K562 (cell line): Measurements from ENCODE around the gene SDK1. TPM values are rescaled to one million over a fixed set of nuclear protein-coding genes. Genes with fewer than 3 reads are reported as not detected.

Source experiments
- ATAC-seq: fragments of 200-7000 bp; cut with Tn5 transposase; 3 replicates; pipeline ENCODE4 v1.9.1; 2020; ENCODE audit warnings: moderate library complexity
- BruUV-seq: library from RNA; stranded (reverse); fragments of 400-500 nt; replicated peaks from 2 replicates; lab custom pipeline; 2021; lab: Mats Ljungman, UMichigan
- CTCF ChIA-PET: fragments of 300-600 bp; formaldehyde crosslinking; extraction: SDS; loops from one replicate; lab custom pipeline; 2021; ENCODE audit warnings: low intra/inter-chr PET ratio; lab: Yijun Ruan, JAX
- POLR2A ChIA-PET: fragments of 300-600, 350-650 bp; sonication (Branson Sonifier 250); formaldehyde crosslinking; extraction: SDS; loops from one replicate; lab custom pipeline; 2021; ENCODE audit warnings: antibody characterized with exemption, inconsistent platforms; lab: Yijun Ruan, JAX
- DNase-seq, 4 experiments: peaks; one replicate each; pipeline versions ENCODE4 v3.0.0 to v3.0.0-alpha.2; 2011 to 2018; ENCODE audit warnings: low spot score in 3 of 4, mixed read lengths in 3 of 4; ENCODE audit errors: extremely low read depth in 1 of 4
- FAIRE-seq: peaks from 2 replicates; lab custom pipeline; 2011; peaks lifted over from hg19 to GRCh38; lab: Jason Lieb, UNC
- H2AFZ ChIP-seq: 2 replicates; pipeline ENCODE4 v1.6.0; 2011; ENCODE audit warnings: low read depth, low read length, control low read depth, inconsistent platforms
- H3K27ac ChIP-seq: fragments of 200-600 bp; 3 replicates; pipeline ENCODE4 v1.8.0; 2011; ENCODE audit warnings: low read depth, mild to moderate bottlenecking, control low read depth, inconsistent platforms, low read length, moderate library complexity, mixed read lengths; ENCODE audit errors: extremely low read depth
- H3K27me3 ChIP-seq, 2 experiments: fragments of 300-600 bp in 1 of 2; 2 replicates in 1 of 2; 3 replicates in 1 of 2; pipeline versions ENCODE4 v1.6.0 to v1.8.0; 2011; ENCODE audit warnings: inconsistent platforms in 2 of 2, low read length in 2 of 2, mild to moderate bottlenecking in 1 of 2, mixed read lengths in 1 of 2, moderate library complexity in 1 of 2; ENCODE audit not compliant: control insufficient read depth in 2 of 2, insufficient read depth in 2 of 2
- H3K36me3 ChIP-seq: fragments of 300-600 bp; 3 replicates; pipeline ENCODE4 v1.8.0; 2011; ENCODE audit warnings: mild to moderate bottlenecking, low read length, inconsistent platforms; ENCODE audit not compliant: control insufficient read depth, insufficient read depth
- H3K4me1 ChIP-seq, 2 experiments: fragments of 200-600 bp in 1 of 2; replicated peaks in 1 of 2; 2 replicates in 1 of 2; 3 replicates in 1 of 2; pipeline versions ENCODE4 v1.5.1 to v1.8.0; 2011; ENCODE audit warnings: inconsistent platforms in 2 of 2, low read length in 2 of 2, mild to moderate bottlenecking in 1 of 2, mixed read lengths in 1 of 2, moderate library complexity in 1 of 2; ENCODE audit not compliant: control insufficient read depth in 2 of 2, insufficient read depth in 2 of 2
- H3K4me2 ChIP-seq: 2 replicates; pipeline ENCODE4 v1.6.1; 2011; ENCODE audit warnings: low read length, control low read depth, inconsistent platforms, mixed read lengths; ENCODE audit not compliant: insufficient read depth
- H3K4me3 ChIP-seq: fragments of 200-600 bp; sonication (generic), shearing (Covaris generic); 2 replicates; pipeline ENCODE4 v1.5.1; 2016; ENCODE audit warnings: control low read depth, inconsistent platforms
- H3K79me2 ChIP-seq: fragments of 200-600 bp; 3 replicates; pipeline ENCODE4 v1.8.0; 2011; ENCODE audit warnings: low read length, inconsistent platforms; ENCODE audit not compliant: control insufficient read depth, insufficient read depth
- H3K9ac ChIP-seq, 2 experiments: 2 replicates each; pipeline versions ENCODE4 v1.6.0 to v1.6.1; 2011; ENCODE audit warnings: low read depth in 2 of 2, low read length in 2 of 2, control low read depth in 1 of 2, inconsistent platforms in 1 of 2, mild to moderate bottlenecking in 1 of 2, mixed read lengths in 1 of 2; ENCODE audit not compliant: insufficient read depth in 1 of 2
- H3K9me1 ChIP-seq: one replicate; pipeline ENCODE4 v1.6.0; 2011; ENCODE audit warnings: inconsistent platforms, mild to moderate bottlenecking, low read length, moderate library complexity; ENCODE audit not compliant: control insufficient read depth, insufficient read depth
- H3K9me3 ChIP-seq: replicated peaks from 2 replicates; pipeline ENCODE4 v1.5.1; 2011; ENCODE audit warnings: low read depth, low read length, inconsistent platforms; ENCODE audit not compliant: control insufficient read depth, insufficient read depth
- H4K20me1 ChIP-seq: replicated peaks from 2 replicates; pipeline ENCODE4 v1.6.1; 2011; ENCODE audit warnings: low read length, inconsistent platforms, mixed read lengths; ENCODE audit not compliant: control insufficient read depth, insufficient read depth
- CREM ChIP-seq: IDR thresholded peaks from 2 replicates; pipeline ENCODE4 v1.6.1; 2014; ENCODE audit warnings: antibody characterized with exemption, low read depth
- EHMT2 ChIP-seq: fragments of 450-650 bp; IDR thresholded peaks from 2 replicates; pipeline ENCODE4 v1.6.1; 2018; ENCODE audit warnings: antibody characterized with exemption
- ELF1 ChIP-seq: fragments of 200-800 bp; sonication (Bioruptor generic); IDR thresholded peaks from 2 replicates; pipeline ENCODE4 v1.6.1; 2016; ENCODE audit warnings: missing genetic modification characterization, missing compliant biosample characterization
- FOXK1 ChIP-seq: sonication (generic); formaldehyde crosslinking; IDR thresholded peaks from 2 replicates; pipeline ENCODE4 v1.8.0; 2022; ENCODE audit warnings: missing genetic modification reagents, mild to moderate bottlenecking, borderline replicate concordance
- HDAC2 ChIP-seq: fragments of 450-650 bp; IDR thresholded peaks from 2 replicates; pipeline ENCODE4 v1.6.1; 2016; ENCODE audit warnings: mild to moderate bottlenecking
- MAFG ChIP-seq: fragments of 450-650 bp; conservative IDR thresholded peaks from 2 replicates; pipeline ENCODE4 v1.6.1; 2016; ENCODE audit warnings: missing genetic modification characterization, missing compliant biosample characterization
- NEUROD1 ChIP-seq: fragments of 150-350 bp; IDR thresholded peaks from 2 replicates; pipeline ENCODE4 v1.6.1; 2014; ENCODE audit warnings: borderline replicate concordance, low read length, low read depth; ENCODE audit not compliant: partially characterized antibody
- POLR2AphosphoS5 ChIP-seq: IDR thresholded peaks from 2 replicates; pipeline ENCODE4 v1.6.1; 2011; ENCODE audit warnings: mild to moderate bottlenecking, low read depth, low read length, moderate library complexity; ENCODE audit not compliant: control insufficient read depth, insufficient read depth
- ZNF274 ChIP-seq: IDR thresholded peaks from 2 replicates; pipeline ENCODE4 v1.6.1; 2011; ENCODE audit warnings: low read depth, mild to moderate bottlenecking, low read length, moderate library complexity, borderline replicate concordance
- WGBS: fragments of 100-300 bp; shearing (Covaris generic); methylation state at CpG from one replicate; pipeline ENCODE4 v1.1.6; 2016; ENCODE audit warnings: low coverage, mixed read lengths; ENCODE audit not compliant: insufficient coverage; ENCODE audit errors: missing lambda C conversion rate; 5-methylcytosine and 5-hydroxymethylcytosine counted together
- in situ Hi-C: fragments of 300-500 bp; cut with MboI; formaldehyde crosslinking; loops from 4 replicates; pipeline ENCODE4 v1.15.0; 2018; ENCODE audit warnings: inconsistent platforms, mixed read lengths
- intact Hi-C: fragments of 100-400 bp; cut with micrococcal nuclease; formaldehyde crosslinking; loops from 2 replicates; pipeline ENCODE4 v1.14.2; 2022
- polyA plus RNA-seq, 8 experiments: library from polyadenylated mRNA; depleted of rRNA in 4 of 8; stranded (reverse) in 5 of 8; unstranded in 3 of 8; fragments of >200 nt; fragmentation: Nextera tagmentation in 2 of 8; fragmentation: Illumina TruSeq in 1 of 8; extraction: Ambion mirVana in 2 of 8; extraction: Trizol in 1 of 8; gene quantifications; 2 replicates each; pipeline versions ENCODE4 v1.2.1 to v1.2.3, GENCODE V29; 2011 to 2014; ENCODE audit warnings: inconsistent platforms in 1 of 8, missing spikeins in 1 of 8
- total RNA-seq, 7 experiments: library from RNA; depleted of rRNA in 6 of 7; stranded (reverse); fragments of >200 nt in 6 of 7; fragmentation: Illumina TruSeq in 2 of 7; extraction: Trizol in 2 of 7; gene quantifications; 2 replicates each; pipeline versions ENCODE4 v1.2.1 to v1.2.3, GENCODE V29; 2011 to 2021; ENCODE audit warnings: low replicate concordance in 1 of 7
- TF ChIP-seq, protein P1 (sequence below), 2 experiments: IDR thresholded peaks in 1 of 2; conservative IDR thresholded peaks in 1 of 2; 2 replicates each; pipeline ENCODE4 v1.6.1; 2016; ENCODE audit warnings: low read depth in 2 of 2, mild to moderate bottlenecking in 1 of 2, missing compliant biosample characterization in 1 of 2, missing genetic modification characterization in 1 of 2, moderate library complexity in 1 of 2
- TF ChIP-seq, protein P2 (sequence below): fragments of 250-450 bp; sonication (Bioruptor Pico); IDR thresholded peaks from 2 replicates; pipeline ENCODE4 v1.8.0; 2022; ENCODE audit warnings: moderate library complexity, mild to moderate bottlenecking, inconsistent platforms
- TF ChIP-seq, protein P3 (sequence below): IDR thresholded peaks from 2 replicates; pipeline ENCODE4 v1.6.1; 2014; ENCODE audit warnings: antibody characterized with exemption
- TF ChIP-seq, protein P4 (sequence below), 3 experiments: IDR thresholded peaks in 2 of 3; conservative IDR thresholded peaks in 1 of 3; 2 replicates each; pipeline ENCODE4 v1.5.1; 2011 to 2012; ENCODE audit warnings: low read length in 3 of 3, mild to moderate bottlenecking in 3 of 3, control low read depth in 2 of 3, improper control_type of control experiment in 1 of 3, inconsistent platforms in 1 of 3, low read depth in 1 of 3, mixed read lengths in 1 of 3, moderate library complexity in 1 of 3; ENCODE audit not compliant: insufficient read depth in 2 of 3

SDK1 gene
- total and polyA plus RNA-seq, 9 of the 15 experiments (the other 6 are each of a cell fraction or from before 2014, with no cell fraction given) = 0.16 TPM; not detected in 8

DNA sequence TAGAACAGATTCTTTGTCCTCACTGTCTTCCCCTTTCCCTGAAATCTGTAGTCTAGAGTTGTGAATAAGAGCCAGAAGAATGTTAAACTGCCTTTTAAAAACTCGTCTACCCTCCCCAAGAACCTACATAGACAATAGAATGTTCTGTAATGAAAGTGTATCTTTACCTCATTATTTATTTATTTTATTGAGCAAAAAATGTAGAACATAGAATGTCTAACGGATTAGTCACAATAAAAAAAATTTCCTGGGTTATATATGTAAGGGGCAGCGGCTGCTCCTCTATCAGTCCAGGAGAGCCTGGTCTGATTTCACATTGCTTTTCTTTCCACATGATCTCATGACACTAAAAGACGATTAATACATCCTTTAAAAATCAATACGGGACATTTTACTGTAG, 135.7 kb downstream of the SDK1 start:
- no peaks in the 10 kb centered on the region for H3K36me3 ChIP-seq
- no peaks in the 10 kb centered on the region for H3K9me3 ChIP-seq
- H3K4me2 ChIP-seq = no peak overlapping the region
- in situ Hi-C loops (no loop called here), intact Hi-C loops (no loop called here)
- ChIA-PET CTCF (no interaction called here), POLR2A (no interaction called here)
- no peak overlapping the region for H2AFZ ChIP-seq
- DNase-seq = no peak
- BruUV-seq = no TSS peak
- H3K27me3 ChIP-seq = no peaks in the 10 kb centered on the region
- H3K27ac ChIP-seq = no peak overlapping the region
- H3K9me1 ChIP-seq = no peaks in the 10 kb centered on the region
- H3K9ac ChIP-seq = no peak overlapping the region
- H3K4me3 ChIP-seq = no peak overlapping the region
- H4K20me1 ChIP-seq = no peaks in the 10 kb centered on the region
- no peaks in the 10 kb centered on the region for H3K79me2 ChIP-seq
- no peak for ATAC-seq
- no peak for FAIRE-seq
- WGBS = 0% methylated on average over 5 of the region's 5 CpGs
- no peaks in the 10 kb centered on the region for H3K4me1 ChIP-seq
- TF ChIP-seq EHMT2 (no peak), POLR2AphosphoS5 (no peak), ELF1 (tag) (no peak), NEUROD1 (no peak), CREM (no peak), ZNF274 (no peak), MAFG (tag) (no peak), HDAC2 (no peak), FOXK1 (CRISPR knock-in tag) (no peak)
- TF ChIP-seq, protein P1, sequence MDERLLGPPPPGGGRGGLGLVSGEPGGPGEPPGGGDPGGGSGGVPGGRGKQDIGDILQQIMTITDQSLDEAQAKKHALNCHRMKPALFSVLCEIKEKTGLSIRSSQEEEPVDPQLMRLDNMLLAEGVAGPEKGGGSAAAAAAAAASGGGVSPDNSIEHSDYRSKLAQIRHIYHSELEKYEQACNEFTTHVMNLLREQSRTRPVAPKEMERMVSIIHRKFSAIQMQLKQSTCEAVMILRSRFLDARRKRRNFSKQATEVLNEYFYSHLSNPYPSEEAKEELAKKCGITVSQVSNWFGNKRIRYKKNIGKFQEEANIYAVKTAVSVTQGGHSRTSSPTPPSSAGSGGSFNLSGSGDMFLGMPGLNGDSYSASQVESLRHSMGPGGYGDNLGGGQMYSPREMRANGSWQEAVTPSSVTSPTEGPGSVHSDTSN (CRISPR knock-in tag; IDR thresholded peaks at IDR 0.05; ENCODE audit: low read depth) = no peak
- TF ChIP-seq, protein P1 (tag; conservative IDR thresholded peaks at IDR 0.05; ENCODE audit: low read depth) = no peak
- TF ChIP-seq, protein P2, sequence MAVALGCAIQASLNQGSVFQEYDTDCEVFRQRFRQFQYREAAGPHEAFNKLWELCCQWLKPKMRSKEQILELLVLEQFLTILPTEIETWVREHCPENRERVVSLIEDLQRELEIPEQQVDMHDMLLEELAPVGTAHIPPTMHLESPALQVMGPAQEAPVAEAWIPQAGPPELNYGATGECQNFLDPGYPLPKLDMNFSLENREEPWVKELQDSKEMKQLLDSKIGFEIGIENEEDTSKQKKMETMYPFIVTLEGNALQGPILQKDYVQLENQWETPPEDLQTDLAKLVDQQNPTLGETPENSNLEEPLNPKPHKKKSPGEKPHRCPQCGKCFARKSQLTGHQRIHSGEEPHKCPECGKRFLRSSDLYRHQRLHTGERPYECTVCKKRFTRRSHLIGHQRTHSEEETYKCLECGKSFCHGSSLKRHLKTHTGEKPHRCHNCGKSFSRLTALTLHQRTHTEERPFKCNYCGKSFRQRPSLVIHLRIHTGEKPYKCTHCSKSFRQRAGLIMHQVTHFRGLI (CRISPR knock-in tag) = no peak
- TF ChIP-seq, protein P3, sequence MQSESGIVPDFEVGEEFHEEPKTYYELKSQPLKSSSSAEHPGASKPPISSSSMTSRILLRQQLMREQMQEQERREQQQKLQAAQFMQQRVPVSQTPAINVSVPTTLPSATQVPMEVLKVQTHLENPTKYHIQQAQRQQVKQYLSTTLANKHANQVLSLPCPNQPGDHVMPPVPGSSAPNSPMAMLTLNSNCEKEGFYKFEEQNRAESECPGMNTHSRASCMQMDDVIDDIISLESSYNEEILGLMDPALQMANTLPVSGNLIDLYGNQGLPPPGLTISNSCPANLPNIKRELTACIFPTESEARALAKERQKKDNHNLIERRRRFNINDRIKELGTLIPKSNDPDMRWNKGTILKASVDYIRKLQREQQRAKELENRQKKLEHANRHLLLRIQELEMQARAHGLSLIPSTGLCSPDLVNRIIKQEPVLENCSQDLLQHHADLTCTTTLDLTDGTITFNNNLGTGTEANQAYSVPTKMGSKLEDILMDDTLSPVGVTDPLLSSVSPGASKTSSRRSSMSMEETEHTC = no peak
- TF ChIP-seq, protein P4, sequence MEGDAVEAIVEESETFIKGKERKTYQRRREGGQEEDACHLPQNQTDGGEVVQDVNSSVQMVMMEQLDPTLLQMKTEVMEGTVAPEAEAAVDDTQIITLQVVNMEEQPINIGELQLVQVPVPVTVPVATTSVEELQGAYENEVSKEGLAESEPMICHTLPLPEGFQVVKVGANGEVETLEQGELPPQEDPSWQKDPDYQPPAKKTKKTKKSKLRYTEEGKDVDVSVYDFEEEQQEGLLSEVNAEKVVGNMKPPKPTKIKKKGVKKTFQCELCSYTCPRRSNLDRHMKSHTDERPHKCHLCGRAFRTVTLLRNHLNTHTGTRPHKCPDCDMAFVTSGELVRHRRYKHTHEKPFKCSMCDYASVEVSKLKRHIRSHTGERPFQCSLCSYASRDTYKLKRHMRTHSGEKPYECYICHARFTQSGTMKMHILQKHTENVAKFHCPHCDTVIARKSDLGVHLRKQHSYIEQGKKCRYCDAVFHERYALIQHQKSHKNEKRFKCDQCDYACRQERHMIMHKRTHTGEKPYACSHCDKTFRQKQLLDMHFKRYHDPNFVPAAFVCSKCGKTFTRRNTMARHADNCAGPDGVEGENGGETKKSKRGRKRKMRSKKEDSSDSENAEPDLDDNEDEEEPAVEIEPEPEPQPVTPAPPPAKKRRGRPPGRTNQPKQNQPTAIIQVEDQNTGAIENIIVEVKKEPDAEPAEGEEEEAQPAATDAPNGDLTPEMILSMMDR (IDR thresholded peaks at IDR 0.05 in 2 of 3, conservative IDR thresholded peaks at IDR 0.05 in 1 of 3; ENCODE audit: insufficient read depth in 2 of 3, low read depth in 1 of 3, low read length in 3 of 3) = no peak
